ENCODE data around the gene FASN.

The FASN gene

GRCh38 chr17:82088838-82089722, 9.0 kb downstream of the FASN start:
- DNase-seq (ENCODE audit: low spot score): no peak

- no peak for DNase-seq (ENCODE audit: low spot score)
Measured at GRCh38 chr17:82087961-82088837, 9.8 kb downstream of the FASN start.

DNA sequence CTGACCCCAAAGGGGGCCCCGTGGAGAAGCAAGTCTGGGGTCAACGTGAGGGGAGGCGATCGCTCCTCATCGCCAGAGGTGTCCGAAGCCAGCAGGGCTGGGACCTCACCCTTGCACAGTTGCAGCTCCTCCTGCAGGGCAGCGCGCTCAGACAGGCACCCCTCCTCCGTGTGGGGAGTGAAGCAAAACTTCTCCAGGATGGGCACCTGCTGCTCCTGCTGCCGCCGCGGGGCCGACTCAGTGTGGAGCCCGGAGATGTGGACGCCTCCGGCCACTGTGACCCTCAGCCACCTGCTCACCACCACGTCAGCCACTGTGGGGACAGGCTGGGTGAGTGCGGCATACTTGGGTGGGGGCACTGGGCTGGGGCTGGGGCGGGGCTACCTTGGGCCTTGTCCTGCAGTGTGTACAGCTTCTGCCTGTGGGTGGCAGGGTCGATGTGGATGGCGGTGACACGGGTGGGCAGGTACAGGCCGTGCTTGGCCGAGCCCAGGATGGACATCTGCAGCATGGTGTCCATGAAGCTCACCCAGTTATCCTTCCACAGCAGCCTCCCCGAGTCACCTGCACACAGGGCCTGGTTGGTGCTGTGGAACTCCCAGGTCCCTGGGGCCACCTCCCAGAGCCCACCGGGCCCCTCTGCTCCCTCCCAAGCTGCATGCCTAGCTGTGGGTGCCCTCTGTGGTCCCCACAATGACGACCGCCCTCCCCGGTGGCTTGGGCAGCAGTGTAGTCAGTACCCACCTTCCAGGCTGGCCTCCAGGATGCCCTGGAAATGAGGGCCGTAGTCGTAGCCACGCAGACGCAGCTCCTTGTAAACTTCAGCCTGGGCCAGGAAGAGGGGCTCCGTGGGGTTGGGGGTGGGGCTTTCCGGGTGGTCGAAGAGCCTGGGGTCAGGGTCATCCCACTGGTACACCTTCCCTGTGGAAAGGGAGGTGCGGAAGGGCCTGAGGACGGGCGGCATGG, 10.8 kb downstream of the FASN start:
- DNase-seq (ENCODE audit: low spot score): no peak

GRCh38 chr17:82085931-82086764, 11.9 kb downstream of the FASN start:
- DNase-seq (ENCODE audit: low spot score): no peak

GRCh38 chr17:82085031-82085861, 12.8 kb downstream of the FASN start:
- no peak for DNase-seq (ENCODE audit: low spot score)

DNA sequence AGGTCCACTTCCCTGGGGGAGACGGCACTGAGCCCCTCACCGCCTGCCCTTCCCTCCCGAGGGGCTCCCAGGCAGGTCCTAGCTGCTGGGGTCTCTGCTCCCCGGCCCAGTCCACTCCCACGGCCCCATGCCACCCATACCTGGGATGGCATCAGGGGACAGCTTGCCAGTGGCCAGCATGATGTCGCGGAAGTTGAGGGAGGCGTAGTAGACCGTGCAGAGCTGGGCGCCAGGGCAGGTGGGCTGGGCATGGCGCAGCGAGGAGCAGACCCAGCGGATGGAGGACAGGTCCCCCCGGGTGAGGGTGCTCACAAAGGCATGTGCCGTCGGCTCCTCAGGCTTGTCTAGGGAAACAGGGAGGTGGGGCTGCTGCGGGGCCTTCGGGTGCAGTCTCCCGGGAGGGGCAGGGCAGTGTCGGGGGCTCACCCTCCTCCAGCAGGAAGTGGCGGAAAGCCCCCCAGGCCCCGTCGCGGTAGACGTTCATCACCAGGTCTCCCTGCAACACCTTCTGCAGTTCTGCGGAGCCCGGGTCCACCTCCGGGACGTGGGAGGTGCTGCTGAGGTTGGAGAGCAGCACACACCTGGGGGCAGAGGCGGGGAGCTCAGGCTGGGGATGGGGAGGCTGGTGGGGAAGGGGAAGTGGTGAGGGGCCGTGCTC, 13.5 kb downstream of the FASN start:
- no peak for DNase-seq (ENCODE audit: low spot score)

DNA sequence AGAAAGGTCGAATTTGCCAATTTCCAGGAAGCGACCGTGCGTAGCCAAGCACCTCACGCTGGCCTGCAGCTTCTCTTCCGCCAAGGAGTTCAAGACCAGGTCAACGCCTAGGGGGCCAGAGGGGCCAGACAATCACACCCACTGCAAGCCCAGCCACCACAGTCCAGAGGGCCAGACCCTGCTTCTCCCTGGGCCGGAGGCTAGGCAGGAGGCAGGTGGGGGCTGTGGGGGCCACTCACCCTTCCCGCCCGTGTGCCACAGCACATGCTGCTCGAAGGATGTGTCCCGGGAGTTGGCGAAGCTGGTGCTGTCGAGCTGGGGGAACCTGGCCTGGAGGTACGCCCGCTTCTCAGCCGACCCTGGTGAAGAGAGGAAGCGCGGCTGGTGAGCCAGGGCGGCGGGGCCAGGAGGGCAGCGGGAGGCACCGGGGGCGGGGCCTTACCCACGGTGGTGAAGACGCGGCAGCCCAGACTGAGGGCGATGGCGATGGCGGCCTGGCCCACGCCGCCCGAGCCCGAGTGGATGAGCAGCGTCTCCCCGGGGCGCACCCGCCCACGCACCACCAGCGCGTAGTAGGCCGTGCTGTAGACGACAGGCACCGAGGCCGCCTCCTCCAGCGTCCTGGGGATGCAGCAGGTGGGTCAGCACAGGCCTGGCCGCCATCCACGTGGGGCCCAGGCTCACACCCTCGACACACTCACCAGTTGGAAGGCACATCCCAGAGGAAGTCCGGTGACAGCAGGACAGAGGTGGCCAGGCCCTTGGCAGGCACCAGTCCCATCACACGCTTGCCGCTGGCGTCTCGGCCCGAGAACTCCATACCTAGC, 14.3 kb downstream of the FASN start:
- no peak for DNase-seq (ENCODE audit: low spot score)

- DNase-seq (ENCODE audit: low spot score): no peak
Measured at GRCh38 chr17:82083009-82083408, 15.0 kb downstream of the FASN start.

DNA sequence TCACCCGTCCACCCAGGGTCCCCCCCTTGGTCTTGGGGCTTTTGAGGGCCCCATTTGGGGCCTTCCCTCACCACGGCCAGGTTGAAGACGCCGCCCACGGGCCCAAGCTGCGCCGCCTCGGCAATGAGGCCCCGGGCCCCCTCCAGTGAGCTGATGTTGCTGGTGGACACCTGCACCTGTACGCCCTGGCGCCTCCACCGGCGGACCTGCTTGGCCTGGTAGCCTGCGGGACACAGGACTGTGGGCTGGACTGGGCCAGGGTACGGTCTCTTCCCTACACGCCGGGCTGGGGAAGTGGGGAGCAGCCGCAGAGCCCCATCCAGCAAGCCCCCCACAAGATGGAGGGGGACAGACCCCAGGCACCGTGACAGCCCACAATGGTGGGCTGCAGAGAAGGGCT, 15.6 kb downstream of the FASN start:
- DNase-seq (ENCODE audit: low spot score): no peak

GRCh38 chr17:82081966-82082365, 16.1 kb downstream of the FASN start:
- DNase-seq (ENCODE audit: low spot score): no peak

DNA sequence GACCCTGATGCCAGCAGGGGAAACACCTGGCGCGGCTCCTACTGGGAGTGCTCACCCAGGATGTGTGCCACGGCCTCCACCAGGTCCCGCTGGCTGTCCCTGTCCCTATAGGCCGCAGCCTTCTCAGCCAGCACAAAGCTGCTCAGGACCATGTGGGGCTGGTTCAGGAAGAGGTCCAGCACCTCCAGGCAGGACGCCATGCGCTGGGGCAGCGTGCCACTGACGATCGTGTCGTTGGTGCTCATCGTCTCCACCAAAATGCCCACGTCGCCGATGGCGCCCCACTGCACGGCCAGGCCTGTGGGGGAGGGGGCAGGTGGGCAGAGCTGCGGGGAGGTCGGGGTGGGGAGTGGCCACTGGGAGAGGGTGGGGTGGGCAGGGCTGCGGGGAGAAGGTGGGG, 16.5 kb downstream of the FASN start:
- no peak for DNase-seq (ENCODE audit: low spot score)

- no peak for DNase-seq (ENCODE audit: low spot score)
Measured at GRCh38 chr17:82080789-82081464, 17.1 kb downstream of the FASN start.

GRCh38 chr17:82080048-82080788, 17.8 kb downstream of the FASN start:
- DNase-seq (ENCODE audit: low spot score): no peak

GRCh38 chr17:82079001-82079677, 18.9 kb downstream of the FASN start:
- DNase-seq (ENCODE audit: low spot score): no peak

- DNase-seq (ENCODE audit: low spot score): no peak
Measured at GRCh38 chr17:82078433-82078832, 19.6 kb downstream of the FASN start.

DNA sequence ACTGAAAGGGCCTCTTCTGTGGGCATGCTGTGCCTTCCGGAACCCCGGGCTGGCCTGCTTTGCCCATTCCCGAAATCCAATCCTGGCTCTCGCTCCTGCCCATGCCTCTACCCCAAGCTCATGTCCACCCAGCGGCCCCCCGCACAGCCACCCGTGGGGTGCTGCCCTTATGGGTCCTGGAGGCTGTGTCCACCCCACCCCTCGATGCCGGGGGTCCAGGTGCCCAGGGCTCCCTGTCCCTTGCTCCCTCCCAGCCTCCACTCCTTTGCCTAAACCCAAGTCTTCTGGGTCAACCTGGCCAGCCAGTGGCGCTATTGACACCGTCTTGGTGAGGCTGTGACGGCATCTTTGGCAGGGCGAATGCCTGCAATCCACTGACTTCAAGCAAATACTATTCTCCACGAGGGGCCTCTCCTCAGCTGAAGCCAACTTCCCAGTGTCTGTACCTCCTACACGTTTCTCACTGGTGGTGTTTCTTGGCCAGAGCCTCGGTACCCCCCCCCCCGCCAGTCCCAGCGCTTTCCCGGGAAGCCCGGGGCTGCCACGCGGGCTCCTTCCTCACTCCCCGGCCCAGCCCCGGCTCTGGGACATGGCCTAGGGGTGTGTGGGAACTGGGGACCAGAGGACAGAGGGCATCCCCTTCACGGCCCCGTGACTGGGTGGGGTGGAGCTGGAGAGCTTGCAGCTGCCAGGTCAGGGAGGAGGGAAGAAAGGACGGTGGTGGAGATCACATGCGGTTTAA, 20.2 kb downstream of the FASN start:
- DNase-seq (ENCODE audit: low spot score): no peak

All from HuH-7 (cell line).